GM13977 (cell line): ENCODE data around the gene ZNF680.
"Not testable (repeated sequence)": the region's sequence is repeated elsewhere in the genome, so short reads cannot be mapped to it uniquely, and the experiment has no call there.

Source experiments
- DNase-seq: peaks from one replicate; pipeline ENCODE4 v3.0.0; 2012; ENCODE audit warnings: low spot score
- in situ Hi-C: fragments of 300-500 bp; cut with MboI; formaldehyde crosslinking; loops from one replicate; pipeline ENCODE4 v1.12.0; 2022; ENCODE audit warnings: low sequenced_read_pairs, low pct_unique_long_range_greater_than_20kb, mixed read lengths, inconsistent platforms; ENCODE audit not compliant: unreplicated experiment
- TF ChIP-seq, protein P1 (sequence below): IDR thresholded peaks from 2 replicates; pipeline ENCODE4 v1.5.1; 2012; ENCODE audit warnings: mild to moderate bottlenecking, control low read depth; ENCODE audit not compliant: insufficient read depth; ENCODE audit errors: extremely low read depth, missing control alignments

ZNF680 gene

DNA sequence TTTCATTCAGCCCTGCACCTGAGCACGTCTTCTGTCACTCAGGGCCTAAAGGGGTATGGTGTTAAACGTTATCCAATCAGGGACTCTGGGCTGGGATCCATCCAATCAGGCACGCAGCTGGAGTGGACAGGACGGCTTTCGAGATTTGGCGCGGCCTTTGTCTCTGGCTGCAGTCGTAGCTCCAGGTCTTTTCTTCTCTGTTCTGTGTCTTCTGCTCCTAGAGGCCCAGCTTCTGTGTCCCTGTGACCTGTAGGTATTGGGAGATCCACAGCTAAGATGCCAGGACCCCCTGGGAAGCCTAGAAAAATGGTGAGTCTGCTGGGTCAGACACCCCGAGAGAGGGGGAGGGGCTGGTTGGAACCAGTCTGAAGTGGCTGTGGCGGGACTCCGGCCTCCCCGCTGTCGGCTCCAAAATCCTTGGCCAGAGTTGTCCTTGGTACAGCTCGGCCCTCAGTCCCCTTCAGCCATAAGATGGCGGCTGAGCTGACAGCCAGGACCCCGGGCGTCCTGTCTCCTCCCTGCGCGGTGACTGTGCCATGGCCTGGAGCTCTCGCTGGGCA lies 11.7 kb upstream of the ZNF680 start:
- in situ Hi-C loops = no loop called here
- TF ChIP-seq, protein P1, sequence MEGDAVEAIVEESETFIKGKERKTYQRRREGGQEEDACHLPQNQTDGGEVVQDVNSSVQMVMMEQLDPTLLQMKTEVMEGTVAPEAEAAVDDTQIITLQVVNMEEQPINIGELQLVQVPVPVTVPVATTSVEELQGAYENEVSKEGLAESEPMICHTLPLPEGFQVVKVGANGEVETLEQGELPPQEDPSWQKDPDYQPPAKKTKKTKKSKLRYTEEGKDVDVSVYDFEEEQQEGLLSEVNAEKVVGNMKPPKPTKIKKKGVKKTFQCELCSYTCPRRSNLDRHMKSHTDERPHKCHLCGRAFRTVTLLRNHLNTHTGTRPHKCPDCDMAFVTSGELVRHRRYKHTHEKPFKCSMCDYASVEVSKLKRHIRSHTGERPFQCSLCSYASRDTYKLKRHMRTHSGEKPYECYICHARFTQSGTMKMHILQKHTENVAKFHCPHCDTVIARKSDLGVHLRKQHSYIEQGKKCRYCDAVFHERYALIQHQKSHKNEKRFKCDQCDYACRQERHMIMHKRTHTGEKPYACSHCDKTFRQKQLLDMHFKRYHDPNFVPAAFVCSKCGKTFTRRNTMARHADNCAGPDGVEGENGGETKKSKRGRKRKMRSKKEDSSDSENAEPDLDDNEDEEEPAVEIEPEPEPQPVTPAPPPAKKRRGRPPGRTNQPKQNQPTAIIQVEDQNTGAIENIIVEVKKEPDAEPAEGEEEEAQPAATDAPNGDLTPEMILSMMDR = no peak
- no peak for DNase-seq

DNA sequence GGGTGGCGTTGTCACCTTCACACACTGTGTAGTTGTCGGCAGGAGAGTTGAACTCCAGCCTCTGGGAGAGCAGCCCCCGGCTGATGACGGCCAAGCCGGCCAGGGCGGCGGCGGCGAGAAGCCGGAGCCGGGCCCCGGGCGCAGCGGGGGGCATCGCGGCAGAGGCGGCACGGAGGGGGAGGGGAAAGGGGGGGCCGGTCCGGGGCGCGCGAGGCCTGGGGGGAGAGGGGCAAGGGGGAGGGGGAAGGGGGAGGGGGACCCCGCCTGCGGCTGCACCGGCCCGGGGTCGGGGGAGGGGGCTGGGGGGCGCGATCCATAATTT lies 7.4 kb upstream of the ZNF680 start:
- in situ Hi-C loops, DNase-seq: not testable (repeated sequence)

DNA sequence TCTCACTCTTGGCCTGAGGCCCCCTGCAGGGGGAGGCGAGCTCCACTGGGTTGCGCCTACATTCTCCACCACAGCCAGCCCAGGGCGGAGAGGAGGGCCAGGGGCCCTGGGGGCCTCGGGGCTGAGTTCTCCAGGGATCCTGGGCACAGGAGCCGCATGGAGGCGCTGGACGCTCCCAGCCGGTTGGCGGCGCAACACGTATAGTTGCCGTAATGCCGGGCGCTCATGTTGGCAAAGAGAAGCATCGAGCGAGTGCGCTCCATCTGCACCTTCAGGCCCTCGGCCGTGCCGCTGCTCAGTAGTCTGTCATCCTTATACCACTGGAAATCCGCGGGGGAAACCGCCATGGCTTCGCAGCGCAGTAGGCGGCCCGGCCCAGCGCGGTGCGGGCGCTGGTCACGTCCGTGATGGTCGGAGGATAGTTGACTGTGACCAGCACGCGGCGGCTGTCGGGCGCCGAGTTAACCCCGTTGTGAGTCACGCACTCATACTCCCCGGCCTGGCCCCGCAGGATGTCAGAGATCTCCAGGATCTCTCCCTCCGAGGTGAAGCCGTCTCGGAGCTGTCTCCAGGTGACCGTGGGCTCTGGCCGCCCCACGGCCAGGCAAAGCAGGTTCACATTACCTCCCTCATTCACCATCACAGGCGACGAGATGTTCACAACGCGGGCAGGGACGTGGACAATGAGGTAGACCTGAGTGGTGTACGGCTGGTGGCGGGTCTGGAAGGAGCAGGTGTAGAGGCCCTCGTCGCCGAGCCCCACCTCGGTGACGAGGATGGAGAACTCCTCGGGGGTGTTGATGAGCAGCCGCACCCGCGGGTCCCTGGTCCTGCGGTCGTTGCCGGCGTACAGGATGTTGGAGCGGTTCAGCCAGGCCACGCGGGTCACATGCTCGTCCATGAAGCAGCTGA lies 6.8 kb upstream of the ZNF680 start:
- DNase-seq, in situ Hi-C loops: not testable (repeated sequence)

DNA sequence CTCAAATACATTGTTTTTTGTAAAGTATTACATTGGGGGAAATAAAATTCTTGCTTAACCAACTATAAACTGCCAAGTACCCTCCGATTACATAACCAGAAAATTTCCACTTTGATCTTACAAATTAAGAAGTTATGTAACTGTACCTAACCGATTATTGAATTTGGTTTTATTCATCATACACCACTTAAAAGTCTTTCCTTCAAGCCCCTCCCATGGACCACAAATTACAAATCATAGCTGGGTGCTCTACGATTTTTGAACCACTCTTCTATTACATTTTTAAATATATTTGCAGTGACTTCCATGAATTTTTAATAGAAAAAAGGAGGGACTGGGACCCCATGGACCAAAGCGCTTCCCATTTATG lies 630 bp downstream of the ZNF680 start:
- in situ Hi-C loops = no loop called here
- TF ChIP-seq, protein P1 = no peak
- DNase-seq = no peak

DNA sequence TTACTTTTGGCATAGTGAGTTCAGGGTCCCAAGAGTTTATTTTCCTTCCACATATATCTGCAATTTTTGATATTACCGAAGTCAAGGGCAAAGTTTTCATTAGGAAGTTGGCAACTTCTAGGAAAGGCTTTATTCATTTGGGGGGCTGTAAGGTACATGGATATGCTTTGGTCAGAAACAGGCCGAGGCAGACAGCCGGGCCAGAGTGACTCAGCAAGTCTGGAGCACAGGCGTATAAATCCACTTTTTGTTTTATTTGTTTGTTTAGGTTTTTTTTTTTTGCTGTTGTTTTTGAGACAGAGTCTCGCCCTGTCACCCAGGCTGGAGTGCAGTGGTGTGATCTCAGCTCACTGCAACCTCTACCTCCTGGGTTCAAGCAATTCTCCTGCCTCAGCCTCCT lies 3.7 kb downstream of the ZNF680 start:
- in situ Hi-C loops = no loop called here
- DNase-seq = no peak
- TF ChIP-seq, protein P1 = no peak

DNA sequence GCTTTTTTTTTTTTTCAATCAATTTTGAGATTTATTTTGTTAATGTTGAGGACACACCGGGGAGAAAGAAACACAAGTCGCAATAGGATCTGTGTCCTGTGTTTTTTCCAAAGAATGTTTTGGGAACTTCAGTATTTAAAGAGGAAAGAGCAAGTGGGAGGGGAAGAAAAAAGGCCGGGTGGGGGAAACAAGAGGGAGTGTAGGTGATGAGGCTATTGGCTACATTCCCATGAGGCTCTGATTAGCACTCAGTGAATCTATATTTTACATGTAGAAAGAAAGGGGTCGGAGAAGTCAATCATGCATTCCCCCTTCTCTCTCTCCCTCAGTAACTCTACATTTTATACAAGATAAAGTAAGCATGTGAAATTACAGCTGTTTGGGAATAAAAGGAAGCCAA lies 4.1 kb downstream of the ZNF680 start:
- in situ Hi-C loops = no loop called here
- TF ChIP-seq, protein P1 = no peak
- DNase-seq = no peak

DNA sequence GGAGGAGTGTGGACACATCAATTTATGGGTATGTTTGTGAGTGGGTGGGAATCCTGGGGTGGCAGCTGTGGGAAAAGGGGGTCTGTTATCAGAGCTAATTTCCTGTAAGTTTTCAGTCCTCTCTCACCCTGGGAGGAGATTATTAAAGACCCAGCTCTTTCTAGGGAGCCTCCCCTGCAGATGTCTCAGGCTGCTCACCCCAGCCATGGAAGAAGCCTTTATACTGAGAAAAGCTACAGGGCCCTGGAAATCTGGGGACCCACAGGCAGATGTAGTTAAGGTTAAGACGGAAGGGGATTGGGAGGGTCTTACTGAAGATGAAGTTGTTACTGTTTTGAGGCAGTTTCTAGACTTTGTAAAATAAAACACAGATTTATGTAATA lies 4.6 kb downstream of the ZNF680 start:
- TF ChIP-seq, protein P1 = no peak
- DNase-seq = no peak
- in situ Hi-C loops = no loop called here
